HG03095 (cell line): Measurements from ENCODE around the gene AHCTF1.

ENCODE experiments used
- ATAC-seq: cut with Tn5 transposase; IDR thresholded peaks from one replicate; pipeline ENCODE4 v1.9.1; 2021; ENCODE audit warnings: moderate library complexity; ENCODE audit not compliant: unreplicated experiment

The AHCTF1 gene

GRCh38 chr1:246931549-246932365 is at the start of gene AHCTF1:
Gene AHCTF1 (minus strand): TSS chr1:246931948. CDS start chr1:246918370, 13,578 bp downstream.
- peak; percentile 92 for ATAC-seq

GRCh38 chr1:246978785-246979184 is 47.0 kb upstream of the AHCTF1 start:
- no peak for ATAC-seq

- no peak for ATAC-seq
Measured at GRCh38 chr1:246978281-246978680, 46.5 kb upstream of the AHCTF1 start.

DNA sequence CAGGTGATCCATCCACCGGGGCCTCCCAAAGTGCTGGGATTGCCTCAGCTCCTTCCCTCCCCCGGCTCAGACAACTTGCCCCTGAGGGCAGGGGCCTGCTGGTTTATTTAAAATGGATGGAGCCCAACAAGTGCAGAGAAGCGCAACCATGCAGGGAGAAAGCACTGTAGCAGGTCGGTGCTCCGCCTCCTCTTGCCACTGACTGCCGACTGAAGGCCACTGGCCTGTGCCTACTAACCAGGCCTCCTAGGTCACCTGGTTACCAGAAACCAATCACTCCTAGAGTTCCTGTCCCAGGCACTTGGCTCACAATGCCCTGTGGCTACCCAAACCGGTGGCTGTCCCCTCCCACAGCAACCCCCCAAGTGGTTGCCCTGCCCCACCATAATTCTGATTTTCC is 40.2 kb upstream of the AHCTF1 start:
- no peak for ATAC-seq

- no peak for ATAC-seq
Measured at GRCh38 chr1:246971090-246971721, 39.5 kb upstream of the AHCTF1 start.

DNA sequence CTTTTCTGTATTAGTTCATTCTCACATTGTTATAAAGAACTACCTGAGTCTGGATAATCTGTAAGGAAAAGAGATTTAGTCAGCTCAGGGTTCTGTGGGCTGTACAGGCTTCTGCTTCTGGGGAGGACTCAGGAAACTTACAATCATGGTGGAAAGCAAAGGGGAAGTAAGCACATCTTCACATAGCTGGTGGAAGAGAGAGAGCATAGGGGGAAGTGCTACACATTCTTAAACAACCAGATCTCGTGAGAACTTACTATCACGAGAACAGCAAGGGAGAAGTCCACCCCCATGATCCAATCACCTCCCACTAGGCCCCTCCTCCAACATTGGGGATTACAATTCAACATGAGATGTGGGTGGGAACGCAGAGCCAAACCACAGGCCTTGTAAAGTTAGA is 37.9 kb upstream of the AHCTF1 start:
- ATAC-seq, result no peak

DNA sequence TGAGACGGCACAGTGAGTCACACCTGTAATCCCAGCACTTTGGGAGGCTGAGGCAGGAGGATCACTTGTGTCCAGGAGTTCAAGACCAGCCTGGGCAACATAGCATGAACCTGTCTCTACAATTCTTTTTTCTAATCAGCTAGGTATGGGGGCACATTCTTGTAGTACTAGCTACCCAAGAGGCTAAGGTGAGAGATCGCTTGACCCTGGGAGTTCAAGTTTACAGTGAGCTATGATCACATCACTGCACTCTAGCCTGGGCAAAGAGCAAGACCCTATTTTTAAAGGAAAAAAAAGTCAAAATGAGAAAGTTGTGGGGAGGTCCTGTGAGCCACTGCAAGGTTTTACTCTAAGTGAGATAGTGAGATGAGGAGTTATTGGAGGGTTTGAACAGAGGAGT is 34.8 kb upstream of the AHCTF1 start:
- no peak for ATAC-seq

DNA sequence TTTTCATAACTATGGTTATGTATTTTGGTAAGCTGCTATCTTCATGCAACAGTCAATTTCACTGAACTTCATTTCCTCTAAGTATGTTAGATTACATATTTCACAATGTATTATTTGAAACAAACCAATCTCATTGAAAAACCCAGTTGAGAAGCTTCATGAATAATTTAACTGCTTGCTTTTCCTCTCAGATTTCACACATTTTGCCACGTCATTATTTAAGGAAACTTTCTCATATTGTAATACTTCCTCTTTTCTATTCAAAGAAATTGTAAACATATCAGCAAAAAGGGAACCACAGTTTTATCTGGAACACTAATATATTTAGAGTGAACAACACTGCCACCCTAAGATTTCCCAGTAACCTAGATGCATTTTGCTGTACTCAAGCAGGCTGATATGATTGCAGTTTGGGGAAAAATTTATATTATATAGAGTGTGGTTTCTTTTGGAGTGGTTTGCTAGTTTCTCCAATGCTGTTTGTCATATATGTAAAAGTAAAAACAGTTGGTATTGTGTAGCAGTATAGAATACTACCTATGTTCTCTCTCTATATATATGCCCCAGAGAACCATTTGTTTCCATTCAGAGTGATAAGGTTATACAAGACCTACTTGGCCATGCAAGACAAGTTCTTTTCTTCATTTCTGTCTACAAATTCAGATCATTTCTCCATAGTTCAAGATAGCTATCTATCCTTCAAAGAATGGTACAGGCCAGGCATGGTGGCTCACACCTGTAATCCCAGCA is 28.4 kb upstream of the AHCTF1 start:
- ATAC-seq, result no peak

GRCh38 chr1:246954126-246954525 is 22.4 kb upstream of the AHCTF1 start:
- ATAC-seq, result no peak

GRCh38 chr1:246951413-246951812 is 19.7 kb upstream of the AHCTF1 start:
- no peak for ATAC-seq

DNA sequence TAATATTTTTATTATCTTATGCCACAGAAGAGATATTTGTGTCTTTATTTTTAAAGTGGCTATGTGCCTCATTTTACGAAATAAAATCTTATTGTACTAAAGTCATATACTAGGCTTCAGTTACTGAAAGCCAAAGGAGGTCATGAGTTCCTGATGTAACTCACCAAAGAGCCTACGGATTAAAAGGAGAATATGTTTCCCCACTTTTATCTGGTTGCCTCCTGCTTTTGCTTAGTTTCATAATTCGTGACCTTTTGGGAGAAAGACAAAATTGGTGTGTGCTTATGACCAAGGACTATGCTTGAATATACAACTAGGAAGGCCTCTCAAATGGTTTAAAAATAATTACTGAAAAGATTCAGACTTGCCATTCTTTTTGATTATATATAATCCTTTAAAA is 18.2 kb upstream of the AHCTF1 start:
- no peak for ATAC-seq

DNA sequence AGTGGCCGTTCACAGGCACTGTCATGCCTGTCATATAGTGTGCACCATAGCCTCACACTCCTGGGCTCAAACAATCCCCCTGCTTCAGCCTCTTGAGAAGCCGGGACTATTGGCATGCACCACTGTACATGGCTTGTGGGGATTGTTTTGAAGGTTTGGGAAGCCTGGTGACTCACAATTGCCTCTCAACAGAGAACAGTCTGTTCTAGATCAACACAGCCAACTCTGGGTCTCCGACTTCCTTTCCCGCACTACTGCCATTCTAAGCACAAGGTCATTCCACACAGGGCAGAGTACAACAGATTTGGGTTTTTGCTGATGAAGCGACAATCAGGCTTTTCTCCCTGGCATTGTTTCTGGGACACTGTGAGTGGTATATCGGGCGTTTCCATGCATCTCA is 15.5 kb upstream of the AHCTF1 start:
- ATAC-seq, result no peak

GRCh38 chr1:246946366-246946765 is 14.6 kb upstream of the AHCTF1 start:
- no peak for ATAC-seq

GRCh38 chr1:246934765-246935164 is 3.0 kb upstream of the AHCTF1 start:
- no peak for ATAC-seq

GRCh38 chr1:246933893-246934292 is 2.1 kb upstream of the AHCTF1 start:
- no peak for ATAC-seq

GRCh38 chr1:246932366-246932700 is 585 bp upstream of the AHCTF1 start:
- no peak for ATAC-seq

GRCh38 chr1:246930830-246931548 is 759 bp downstream of the AHCTF1 start:
- ATAC-seq, result peak; percentile 19

- no peak for ATAC-seq
Measured at GRCh38 chr1:246925997-246926626, 5.6 kb downstream of the AHCTF1 start.

DNA sequence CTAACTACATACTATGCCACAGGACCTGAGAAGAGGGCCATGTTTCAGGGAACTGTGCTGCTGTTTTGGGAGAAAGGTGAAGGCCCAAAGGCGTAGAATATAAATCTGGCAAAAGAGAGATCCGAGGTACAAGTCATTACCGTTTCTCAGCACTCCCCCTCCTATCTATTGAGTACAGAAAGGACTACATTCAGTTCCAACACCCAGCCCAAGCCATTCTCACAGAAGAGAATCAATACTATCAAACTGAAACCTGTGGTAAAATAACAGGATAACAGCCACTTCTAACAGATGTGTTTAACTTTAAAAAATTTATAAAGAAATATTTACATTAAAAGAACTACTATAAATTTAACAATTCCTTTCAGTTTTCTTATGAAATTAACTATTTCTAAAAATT is 7.8 kb downstream of the AHCTF1 start:
- ATAC-seq, result no peak

DNA sequence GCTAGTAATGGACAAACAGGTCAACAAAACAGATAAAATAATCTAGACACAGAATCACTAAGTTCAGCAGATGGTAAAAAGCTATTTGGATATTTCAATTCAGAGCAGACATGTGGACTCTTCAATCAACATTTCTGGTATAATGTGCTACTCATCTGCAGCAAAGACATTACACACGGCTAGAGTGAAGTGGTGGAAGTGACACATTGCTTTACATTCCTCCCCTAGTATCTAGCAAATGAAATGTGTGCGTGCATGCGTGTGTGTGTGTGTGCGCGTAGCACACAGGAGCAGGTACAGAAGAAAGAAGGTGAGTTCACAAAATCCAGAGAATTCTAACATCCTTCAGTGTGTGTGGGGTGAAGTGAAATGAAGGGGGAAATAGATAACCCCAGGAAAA is 8.3 kb downstream of the AHCTF1 start:
- no peak for ATAC-seq

DNA sequence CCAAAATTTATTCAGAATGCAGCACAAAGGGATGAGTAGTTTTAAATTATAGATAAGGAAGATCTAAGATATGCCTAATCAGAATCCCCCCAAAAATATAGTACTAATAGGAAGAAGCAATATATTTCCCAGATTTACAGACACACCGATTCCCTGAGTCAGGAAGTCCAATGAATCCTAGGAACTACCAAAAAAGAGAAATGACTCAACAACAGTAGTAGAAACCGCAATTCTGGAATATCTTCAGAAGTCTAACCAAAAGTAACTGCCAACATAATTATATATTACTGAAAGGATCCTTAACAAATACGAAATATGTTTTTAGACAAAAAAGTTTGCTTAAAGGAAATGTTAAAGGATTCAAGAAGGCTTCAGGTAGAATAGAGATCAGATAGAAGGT is 10.3 kb downstream of the AHCTF1 start:
- ATAC-seq, result no peak
